ENCODE data around the gene PELI2.
"Not testable (repeated sequence)": the region's sequence is repeated elsewhere in the genome, so short reads cannot be mapped to it uniquely, and the experiment has no call there.

PELI2 gene

GRCh38 chr14:56143025-56143424 is 24.8 kb downstream of the PELI2 start:
- no peak for DNase-seq (ENCODE audit: low spot score)

- no peak for DNase-seq (ENCODE audit: low spot score)
Observed at GRCh38 chr14:56144176-56144575, 26.0 kb downstream of the PELI2 start.

- DNase-seq (ENCODE audit: low spot score) = no peak
Observed at GRCh38 chr14:56145181-56145769, 27.1 kb downstream of the PELI2 start.

- DNase-seq (ENCODE audit: low spot score) = no peak
Observed at GRCh38 chr14:56145965-56146364, 27.8 kb downstream of the PELI2 start.

GRCh38 chr14:56147449-56147848 is 29.2 kb downstream of the PELI2 start:
- no peak for DNase-seq (ENCODE audit: low spot score)

- DNase-seq (ENCODE audit: low spot score) = no peak
Observed at GRCh38 chr14:56147986-56148901, 30.0 kb downstream of the PELI2 start.

GRCh38 chr14:56149151-56149550 is 30.9 kb downstream of the PELI2 start:
- DNase-seq (ENCODE audit: low spot score) = no peak

GRCh38 chr14:56149995-56150394 is 31.8 kb downstream of the PELI2 start:
- DNase-seq (ENCODE audit: low spot score) = no peak

- no peak for DNase-seq (ENCODE audit: low spot score)
Observed at GRCh38 chr14:56150645-56151345, 32.6 kb downstream of the PELI2 start.

- DNase-seq (ENCODE audit: low spot score) = no peak
Observed at GRCh38 chr14:56152221-56152620, 34.0 kb downstream of the PELI2 start.

- DNase-seq (ENCODE audit: low spot score) = no peak
Observed at GRCh38 chr14:56153267-56153666, 35.1 kb downstream of the PELI2 start.

GRCh38 chr14:56154321-56154720 is 36.1 kb downstream of the PELI2 start:
- DNase-seq (ENCODE audit: low spot score) = no peak

- DNase-seq (ENCODE audit: low spot score) = no peak
Observed at GRCh38 chr14:56156096-56156495, 37.9 kb downstream of the PELI2 start.

GRCh38 chr14:56159066-56159465 is 40.9 kb downstream of the PELI2 start:
- no peak for DNase-seq (ENCODE audit: low spot score)

- no peak for DNase-seq (ENCODE audit: low spot score)
Observed at GRCh38 chr14:56160088-56160487, 41.9 kb downstream of the PELI2 start.

GRCh38 chr14:56161658-56162057 is 43.4 kb downstream of the PELI2 start:
- DNase-seq (ENCODE audit: low spot score) = no peak

- no peak for DNase-seq (ENCODE audit: low spot score)
Observed at GRCh38 chr14:56162476-56162875, 44.3 kb downstream of the PELI2 start.

GRCh38 chr14:56166579-56166978 is 48.4 kb downstream of the PELI2 start:
- DNase-seq (ENCODE audit: low spot score) = not testable (repeated sequence)

GRCh38 chr14:56168007-56168616 is 49.9 kb downstream of the PELI2 start:
- no peak for DNase-seq (ENCODE audit: low spot score)

- DNase-seq (ENCODE audit: low spot score) = no peak
Observed at GRCh38 chr14:56170028-56170427, 51.8 kb downstream of the PELI2 start.

GRCh38 chr14:56170877-56171422 is 52.7 kb downstream of the PELI2 start:
- DNase-seq (ENCODE audit: low spot score) = no peak

GRCh38 chr14:56172074-56172473 is 53.9 kb downstream of the PELI2 start:
- DNase-seq (ENCODE audit: low spot score) = no peak

All from HuH-7 (cell line).